CD4-positive, alpha-beta T cell (primary cell): ENCODE data around the gene POPDC3. TPM values are rescaled to one million over a fixed set of nuclear protein-coding genes. Genes with fewer than 3 reads are reported as not detected.

Source experiments
- ATAC-seq: fragments of 200-7000 bp; cut with Tn5 transposase; one replicate; pipeline ENCODE4 v1.10.0; 2022; ENCODE audit warnings: mild to moderate bottlenecking; ENCODE audit not compliant: poor library complexity
- CTCF ChIA-PET: fragments of 350-600 bp; sonication (Branson Sonifier 250); formaldehyde crosslinking; loops from one replicate; lab custom pipeline; 2021; ENCODE audit warnings: antibody characterized with exemption, inconsistent platforms; lab: Charles Lee
- POLR2A ChIA-PET: fragments of 350-600 bp; sonication (Branson Sonifier 250); formaldehyde crosslinking; loops from one replicate; lab custom pipeline; 2021; ENCODE audit warnings: antibody characterized with exemption, inconsistent platforms; lab: Charles Lee
- DNase-seq, 14 experiments: peaks; one replicate each; pipeline ENCODE4 v3.0.0-alpha.2; 2013 to 2020; ENCODE audit warnings: mixed read lengths in 2 of 14
- H3K27ac ChIP-seq, 2 donors: one replicate each; pipeline versions ENCODE4 v1.5.1 to v1.7.0; 2013; ENCODE audit warnings: low read length in 2 of 2, low read depth in 1 of 2, mild to moderate bottlenecking in 1 of 2
- H3K27me3 ChIP-seq, 2 experiments: 1 replicate in 1 of 2; 2 replicates in 1 of 2; pipeline versions ENCODE4 v1.6.1 to v1.7.0; 2013; ENCODE audit warnings: low read length in 2 of 2, control low read depth in 1 of 2, mild to moderate bottlenecking in 1 of 2, moderate library complexity in 1 of 2; ENCODE audit not compliant: insufficient read depth in 2 of 2, control insufficient read depth in 1 of 2
- H3K36me3 ChIP-seq: one replicate; pipeline ENCODE4 v1.6.1; 2013; ENCODE audit warnings: low read length, control low read depth; ENCODE audit not compliant: insufficient read depth
- H3K4me1 ChIP-seq: one replicate; pipeline ENCODE4 v1.6.1; 2013; ENCODE audit warnings: low read length, control low read depth; ENCODE audit not compliant: insufficient read depth
- H3K4me3 ChIP-seq: one replicate; pipeline ENCODE4 v1.5.1; 2013; ENCODE audit warnings: mild to moderate bottlenecking, low read length, moderate library complexity
- H3K9me3 ChIP-seq, 2 experiments: 1 replicate in 1 of 2; 2 replicates in 1 of 2; pipeline versions ENCODE4 v1.6.1 to v1.7.0; 2013; ENCODE audit warnings: low read length in 2 of 2, mild to moderate bottlenecking in 2 of 2, control low read depth in 1 of 2, moderate library complexity in 1 of 2; ENCODE audit not compliant: control insufficient read depth in 1 of 2, insufficient read depth in 1 of 2
- H3K27ac Mint-ChIP-seq: one replicate; pipeline ENCODE4 v1.8.0; 2020; ENCODE audit warnings: mixed read lengths
- H3K27me3 Mint-ChIP-seq: one replicate; pipeline ENCODE4 v1.8.0; 2021; ENCODE audit warnings: mixed read lengths
- H3K36me3 Mint-ChIP-seq: one replicate; pipeline ENCODE4 v1.8.0; 2021; ENCODE audit warnings: low read depth, mixed read lengths
- H3K4me1 Mint-ChIP-seq: one replicate; pipeline ENCODE4 v1.8.0; 2021; ENCODE audit warnings: low read depth, mixed read lengths
- H3K4me3 Mint-ChIP-seq: one replicate; pipeline ENCODE4 v1.8.0; 2020; ENCODE audit warnings: mild to moderate bottlenecking, mixed read lengths
- H3K9me3 Mint-ChIP-seq: one replicate; pipeline ENCODE4 v1.8.0; 2020; ENCODE audit warnings: mixed read lengths
- intact Hi-C, 2 experiments: fragments of 100-400 bp; cut with DNase I in 1 of 2; cut with micrococcal nuclease in 1 of 2; formaldehyde crosslinking; loops; one replicate each; pipeline versions ENCODE4 v1.15.1 to v1.9.0; 2023 to 2025; cut with DNase I, micrococcal nuclease
- total RNA-seq, 174 experiments: library from RNA in 2 of 174; stranded (reverse) in 2 of 174; gene quantifications; one replicate each; pipeline ENCODE4 v1.2.3 and lab custom pipeline; 2021 to 2026
- TF ChIP-seq, protein P1 (sequence below): fragments of 200-600 bp; IDR thresholded peaks from one replicate; pipeline ENCODE4 v1.8.0; 2022; ENCODE audit warnings: antibody characterized with exemption, mild to moderate bottlenecking

The POPDC3 gene
- total RNA-seq, 2 experiments from 2014 or later, result not detected

DNA sequence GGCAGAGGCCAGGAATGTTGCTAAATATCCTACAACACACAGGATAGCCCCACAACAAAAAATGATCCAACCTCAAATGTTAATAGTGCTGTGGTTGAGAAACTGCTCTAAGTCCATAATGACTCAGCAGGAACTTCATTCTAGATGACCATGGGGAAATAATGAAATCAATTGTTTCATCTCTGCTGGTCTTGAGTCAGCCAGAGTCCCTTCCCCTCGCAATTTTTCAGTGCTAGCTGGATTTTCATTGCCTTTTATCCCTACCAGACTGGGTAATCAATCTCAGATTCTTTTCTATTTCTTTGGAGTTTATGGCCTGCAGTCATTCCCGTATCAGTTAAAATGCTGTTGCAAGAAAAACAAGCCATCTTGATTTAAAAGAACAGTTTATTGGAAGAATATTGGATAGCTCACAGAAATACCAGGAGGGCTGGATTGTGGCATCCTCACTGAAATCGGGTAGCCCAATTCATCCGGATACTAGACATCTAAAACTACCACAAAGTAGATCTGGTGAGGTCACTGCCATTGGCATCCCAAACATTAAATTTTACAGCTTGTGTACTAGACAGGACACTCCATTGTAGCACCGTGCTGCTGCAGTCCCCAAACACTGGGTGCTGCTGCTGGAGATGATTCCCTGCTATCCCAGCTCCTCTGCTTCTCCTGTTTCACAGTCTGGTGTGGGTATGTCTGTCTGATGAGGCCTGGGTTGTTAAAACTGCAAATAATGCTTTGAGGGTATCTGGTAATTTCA, 30.3 kb upstream of the POPDC3 start:
- Histone ChIP-seq H3K36me3 (no peaks in the 10 kb centered on the region), H3K4me3 (no peak overlapping the region), H3K27me3 (peaks cover 0 to 5% of the 10 kb centered on the region in 2 experiments), H3K9me3 (no peaks in the 10 kb centered on the region), H3K4me1 (no peaks in the 10 kb centered on the region), H3K27ac (no peak overlapping the region)
- TF ChIP-seq, protein P1, sequence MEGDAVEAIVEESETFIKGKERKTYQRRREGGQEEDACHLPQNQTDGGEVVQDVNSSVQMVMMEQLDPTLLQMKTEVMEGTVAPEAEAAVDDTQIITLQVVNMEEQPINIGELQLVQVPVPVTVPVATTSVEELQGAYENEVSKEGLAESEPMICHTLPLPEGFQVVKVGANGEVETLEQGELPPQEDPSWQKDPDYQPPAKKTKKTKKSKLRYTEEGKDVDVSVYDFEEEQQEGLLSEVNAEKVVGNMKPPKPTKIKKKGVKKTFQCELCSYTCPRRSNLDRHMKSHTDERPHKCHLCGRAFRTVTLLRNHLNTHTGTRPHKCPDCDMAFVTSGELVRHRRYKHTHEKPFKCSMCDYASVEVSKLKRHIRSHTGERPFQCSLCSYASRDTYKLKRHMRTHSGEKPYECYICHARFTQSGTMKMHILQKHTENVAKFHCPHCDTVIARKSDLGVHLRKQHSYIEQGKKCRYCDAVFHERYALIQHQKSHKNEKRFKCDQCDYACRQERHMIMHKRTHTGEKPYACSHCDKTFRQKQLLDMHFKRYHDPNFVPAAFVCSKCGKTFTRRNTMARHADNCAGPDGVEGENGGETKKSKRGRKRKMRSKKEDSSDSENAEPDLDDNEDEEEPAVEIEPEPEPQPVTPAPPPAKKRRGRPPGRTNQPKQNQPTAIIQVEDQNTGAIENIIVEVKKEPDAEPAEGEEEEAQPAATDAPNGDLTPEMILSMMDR, result no peak
- H3K4me3 Mint-ChIP-seq, result no peak overlapping the region
- no peak overlapping the region for H3K27ac Mint-ChIP-seq
- H3K9me3 Mint-ChIP-seq, result no peaks in the 10 kb centered on the region
- H3K36me3 Mint-ChIP-seq, result no peaks in the 10 kb centered on the region
- ATAC-seq, result no peak
- H3K4me1 Mint-ChIP-seq, result no peaks in the 10 kb centered on the region
- peaks cover 5% of the 10 kb centered on the region for H3K27me3 Mint-ChIP-seq
- DNase-seq, result no peak
- ChIA-PET CTCF (no interaction called here), POLR2A (no interaction called here)
- intact Hi-C loops, result no loop called here

DNA sequence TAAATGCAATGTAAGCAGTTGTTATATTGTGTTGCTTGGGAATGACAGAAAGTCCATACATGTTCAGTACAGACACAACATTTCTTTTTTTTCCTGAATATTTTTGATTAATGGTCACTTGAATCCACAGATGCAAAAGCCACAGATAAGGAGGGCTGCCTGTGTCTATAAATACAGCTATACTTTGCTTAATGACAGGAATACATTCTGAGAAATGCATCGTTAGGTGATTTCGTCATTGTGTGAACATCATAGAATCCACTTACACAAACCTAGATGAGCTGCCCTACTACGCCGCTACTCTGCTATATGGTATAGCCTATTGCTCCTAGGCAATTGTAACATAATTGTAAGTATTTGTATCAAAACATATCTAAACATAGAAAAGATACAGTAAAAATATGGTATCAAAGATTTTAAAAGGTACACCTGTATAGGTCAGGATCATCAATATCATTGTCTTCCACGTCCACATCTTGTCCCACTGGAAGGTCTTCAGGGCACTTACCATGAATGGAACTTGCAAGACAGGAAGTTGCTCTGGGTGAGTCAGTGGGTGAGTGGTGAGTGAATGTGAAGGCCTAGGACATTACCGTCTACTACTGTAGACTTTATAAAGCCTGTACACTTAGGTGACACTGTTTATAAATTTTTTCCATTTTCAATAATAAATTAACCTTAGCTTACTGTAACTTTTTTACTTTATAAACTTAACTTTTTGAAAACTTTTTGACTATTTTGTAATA, 27.9 kb upstream of the POPDC3 start:
- no peak overlapping the region for H3K4me3 Mint-ChIP-seq
- intact Hi-C loops, result no loop called here
- CTCF ChIA-PET, result interaction anchor here (1.1 kb wide), 1 partner anchor 13 kb away, joined by 3 read pairs; no protein-coding TSS in a partner anchor

GRCh38 chr6:105204768-105205167, 25.0 kb upstream of the POPDC3 start:
- CTCF ChIA-PET, result no interaction called here
- no peak overlapping the region for H3K4me3 Mint-ChIP-seq
- Histone ChIP-seq H3K4me1 (no peaks in the 10 kb centered on the region), H3K9me3 (no peaks in the 10 kb centered on the region), H3K27me3 (no peaks in the 10 kb centered on the region), H3K4me3 (no peak overlapping the region), H3K36me3 (no peaks in the 10 kb centered on the region), H3K27ac (no peak overlapping the region)
- DNase-seq (no peak), ATAC-seq (no peak)
- H3K27me3 Mint-ChIP-seq, result peaks cover 5% of the 10 kb centered on the region
- H3K36me3 Mint-ChIP-seq, result no peaks in the 10 kb centered on the region
- no peaks in the 10 kb centered on the region for H3K9me3 Mint-ChIP-seq
- POLR2A ChIA-PET, result no interaction called here
- H3K4me1 Mint-ChIP-seq, result no peaks in the 10 kb centered on the region
- TF ChIP-seq, protein P1, result no peak
- no peak overlapping the region for H3K27ac Mint-ChIP-seq
- intact Hi-C loops, result no loop called here

More for the DNA sequence above, 27.9 kb upstream of the POPDC3 start:
- H3K27ac ChIP-seq, result no peak overlapping the region
- Mint-ChIP-seq H3K27me3 (peaks cover 5% of the 10 kb centered on the region), H3K27ac (no peak overlapping the region), H3K9me3 (no peaks in the 10 kb centered on the region), H3K36me3 (no peaks in the 10 kb centered on the region), H3K4me1 (no peaks in the 10 kb centered on the region)
- DNase-seq (no peak), ATAC-seq (no peak)
- H3K36me3 ChIP-seq, result no peaks in the 10 kb centered on the region
- no peak overlapping the region for H3K4me3 ChIP-seq
- no peaks in the 10 kb centered on the region for H3K4me1 ChIP-seq
- H3K9me3 ChIP-seq, result no peaks in the 10 kb centered on the region
- H3K27me3 ChIP-seq, result no peaks in the 10 kb centered on the region
- TF ChIP-seq, protein P1, result no peak
- POLR2A ChIA-PET, result no interaction called here
